Uterus (tissue), 2 donors: Measurements from ENCODE around the gene TRIM17.

Experiments used
- POLR2A ChIP-seq, 2 donors: fragments of 450-650 bp; IDR thresholded peaks; one replicate each; pipeline ENCODE4 v1.6.1; 2016; ENCODE audit warnings: antibody characterized with exemption in 2 of 2, mild to moderate bottlenecking in 1 of 2, moderate library complexity in 1 of 2
- TF ChIP-seq, protein P1 (sequence below), 4 experiments: fragments of 200-600 bp in 2 of 4; fragments of 450-650 bp in 2 of 4; sonication (generic) in 2 of 4; IDR thresholded peaks; one replicate each; pipeline ENCODE4 v1.5.1; 2016 to 2019; ENCODE audit warnings: antibody characterized with exemption in 4 of 4, mild to moderate bottlenecking in 2 of 4, moderate library complexity in 1 of 4

DNA sequence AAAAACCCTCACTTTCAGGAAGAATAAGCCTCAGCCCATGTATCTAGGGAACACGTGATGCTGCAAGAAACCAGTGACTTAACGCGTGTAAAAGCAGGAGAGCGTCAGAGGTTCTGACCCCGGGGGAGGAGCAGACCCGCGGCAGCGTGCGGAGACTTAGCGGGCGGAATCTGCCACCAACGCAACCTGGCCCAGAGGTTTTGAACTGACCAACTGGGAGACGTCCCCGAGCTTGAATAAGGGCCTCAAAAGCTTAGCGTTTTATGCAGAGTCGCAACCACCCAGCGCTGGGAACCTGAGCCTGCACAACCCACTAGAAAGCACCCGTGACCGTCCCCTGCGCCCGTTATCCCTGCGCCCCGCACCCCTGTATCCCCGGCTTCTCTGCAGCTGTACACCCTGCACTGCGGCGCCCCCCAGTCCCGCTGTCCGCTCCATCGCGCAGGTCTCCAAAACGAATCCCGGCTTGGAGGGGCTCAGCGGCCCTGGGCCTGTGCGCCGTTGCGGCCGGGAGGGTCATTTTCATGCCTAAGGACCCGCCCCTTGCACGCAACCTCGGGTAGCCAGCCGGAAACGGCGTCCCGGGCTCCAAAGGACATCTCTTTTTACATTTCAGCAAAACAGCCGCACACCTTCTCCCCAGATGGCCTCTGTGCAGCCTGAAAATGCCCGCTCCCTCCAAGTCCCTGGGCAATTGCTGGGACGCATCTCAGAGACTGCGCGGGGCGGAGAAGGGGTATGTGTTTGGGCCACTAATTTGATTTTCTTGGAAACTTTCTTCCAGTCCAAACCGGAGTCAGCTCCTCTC lies 29.4 kb upstream of the TRIM17 start:
- TF ChIP-seq, protein P1, sequence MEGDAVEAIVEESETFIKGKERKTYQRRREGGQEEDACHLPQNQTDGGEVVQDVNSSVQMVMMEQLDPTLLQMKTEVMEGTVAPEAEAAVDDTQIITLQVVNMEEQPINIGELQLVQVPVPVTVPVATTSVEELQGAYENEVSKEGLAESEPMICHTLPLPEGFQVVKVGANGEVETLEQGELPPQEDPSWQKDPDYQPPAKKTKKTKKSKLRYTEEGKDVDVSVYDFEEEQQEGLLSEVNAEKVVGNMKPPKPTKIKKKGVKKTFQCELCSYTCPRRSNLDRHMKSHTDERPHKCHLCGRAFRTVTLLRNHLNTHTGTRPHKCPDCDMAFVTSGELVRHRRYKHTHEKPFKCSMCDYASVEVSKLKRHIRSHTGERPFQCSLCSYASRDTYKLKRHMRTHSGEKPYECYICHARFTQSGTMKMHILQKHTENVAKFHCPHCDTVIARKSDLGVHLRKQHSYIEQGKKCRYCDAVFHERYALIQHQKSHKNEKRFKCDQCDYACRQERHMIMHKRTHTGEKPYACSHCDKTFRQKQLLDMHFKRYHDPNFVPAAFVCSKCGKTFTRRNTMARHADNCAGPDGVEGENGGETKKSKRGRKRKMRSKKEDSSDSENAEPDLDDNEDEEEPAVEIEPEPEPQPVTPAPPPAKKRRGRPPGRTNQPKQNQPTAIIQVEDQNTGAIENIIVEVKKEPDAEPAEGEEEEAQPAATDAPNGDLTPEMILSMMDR (IDR thresholded peaks at IDR 0.05), result no peak
- no peak for TF ChIP-seq POLR2A (IDR thresholded peaks at IDR 0.05)
